CD4-positive, alpha-beta T cell (primary cell): Measurements from ENCODE around the gene SPG21. TPM values are rescaled to one million over a fixed set of nuclear protein-coding genes. Genes with fewer than 3 reads are reported as not detected.

Experiments
- ATAC-seq: fragments of 200-7000 bp; cut with Tn5 transposase; one replicate; pipeline ENCODE4 v1.10.0; 2022; ENCODE audit warnings: mild to moderate bottlenecking; ENCODE audit not compliant: poor library complexity
- CTCF ChIA-PET: fragments of 350-600 bp; sonication (Branson Sonifier 250); formaldehyde crosslinking; loops from one replicate; lab custom pipeline; 2021; ENCODE audit warnings: antibody characterized with exemption, inconsistent platforms; lab: Charles Lee
- POLR2A ChIA-PET: fragments of 350-600 bp; sonication (Branson Sonifier 250); formaldehyde crosslinking; loops from one replicate; lab custom pipeline; 2021; ENCODE audit warnings: antibody characterized with exemption, inconsistent platforms; lab: Charles Lee
- DNase-seq, 14 experiments: peaks; one replicate each; pipeline ENCODE4 v3.0.0-alpha.2; 2013 to 2020; ENCODE audit warnings: mixed read lengths in 2 of 14
- H3K27ac ChIP-seq, 2 donors: one replicate each; pipeline versions ENCODE4 v1.5.1 to v1.7.0; 2013; ENCODE audit warnings: low read length in 2 of 2, low read depth in 1 of 2, mild to moderate bottlenecking in 1 of 2
- H3K27me3 ChIP-seq, 2 experiments: 1 replicate in 1 of 2; 2 replicates in 1 of 2; pipeline versions ENCODE4 v1.6.1 to v1.7.0; 2013; ENCODE audit warnings: low read length in 2 of 2, control low read depth in 1 of 2, mild to moderate bottlenecking in 1 of 2, moderate library complexity in 1 of 2; ENCODE audit not compliant: insufficient read depth in 2 of 2, control insufficient read depth in 1 of 2
- H3K36me3 ChIP-seq: one replicate; pipeline ENCODE4 v1.6.1; 2013; ENCODE audit warnings: low read length, control low read depth; ENCODE audit not compliant: insufficient read depth
- H3K4me1 ChIP-seq: one replicate; pipeline ENCODE4 v1.6.1; 2013; ENCODE audit warnings: low read length, control low read depth; ENCODE audit not compliant: insufficient read depth
- H3K4me3 ChIP-seq: one replicate; pipeline ENCODE4 v1.5.1; 2013; ENCODE audit warnings: mild to moderate bottlenecking, low read length, moderate library complexity
- H3K9me3 ChIP-seq, 2 experiments: 1 replicate in 1 of 2; 2 replicates in 1 of 2; pipeline versions ENCODE4 v1.6.1 to v1.7.0; 2013; ENCODE audit warnings: low read length in 2 of 2, mild to moderate bottlenecking in 2 of 2, control low read depth in 1 of 2, moderate library complexity in 1 of 2; ENCODE audit not compliant: control insufficient read depth in 1 of 2, insufficient read depth in 1 of 2
- H3K27ac Mint-ChIP-seq: one replicate; pipeline ENCODE4 v1.8.0; 2020; ENCODE audit warnings: mixed read lengths
- H3K27me3 Mint-ChIP-seq: one replicate; pipeline ENCODE4 v1.8.0; 2021; ENCODE audit warnings: mixed read lengths
- H3K36me3 Mint-ChIP-seq: one replicate; pipeline ENCODE4 v1.8.0; 2021; ENCODE audit warnings: low read depth, mixed read lengths
- H3K4me1 Mint-ChIP-seq: one replicate; pipeline ENCODE4 v1.8.0; 2021; ENCODE audit warnings: low read depth, mixed read lengths
- H3K4me3 Mint-ChIP-seq: one replicate; pipeline ENCODE4 v1.8.0; 2020; ENCODE audit warnings: mild to moderate bottlenecking, mixed read lengths
- H3K9me3 Mint-ChIP-seq: one replicate; pipeline ENCODE4 v1.8.0; 2020; ENCODE audit warnings: mixed read lengths
- CTCF ChIP-seq: fragments of 200-600 bp; IDR thresholded peaks from one replicate; pipeline ENCODE4 v1.8.0; 2022; ENCODE audit warnings: antibody characterized with exemption, mild to moderate bottlenecking
- intact Hi-C, 2 experiments: fragments of 100-400 bp; cut with DNase I in 1 of 2; cut with micrococcal nuclease in 1 of 2; formaldehyde crosslinking; loops; one replicate each; pipeline versions ENCODE4 v1.15.1 to v1.9.0; 2023 to 2025; cut with DNase I, micrococcal nuclease
- total RNA-seq, 174 experiments: library from RNA in 2 of 174; stranded (reverse) in 2 of 174; gene quantifications; one replicate each; pipeline ENCODE4 v1.2.3 and lab custom pipeline; 2021 to 2026

SPG21 gene
- total RNA-seq, 2 experiments from 2014 or later, result 29.4 to 32.7 TPM

GRCh38 chr15:64949383-64950186 lies 40.1 kb downstream of the SPG21 start:
- no peak overlapping the region for H3K4me3 ChIP-seq
- H3K27me3 ChIP-seq, result no peaks in the 10 kb centered on the region
- intact Hi-C loops, result no loop called here
- DNase-seq (no peak), ATAC-seq (no peak)
- TF ChIP-seq CTCF, result no peak
- Mint-ChIP-seq H3K27me3 (no peaks in the 10 kb centered on the region), H3K4me1 (peaks cover 4% of the 10 kb centered on the region), H3K4me3 (no peak overlapping the region), H3K27ac (peak overlapping the region; percentile 71), H3K9me3 (no peaks in the 10 kb centered on the region), H3K36me3 (no peaks in the 10 kb centered on the region)
- H3K4me1 ChIP-seq, result no peaks in the 10 kb centered on the region
- no peaks in the 10 kb centered on the region for H3K9me3 ChIP-seq
- ChIA-PET POLR2A (no interaction called here), CTCF (no interaction called here)
- no peak overlapping the region for H3K27ac ChIP-seq
- H3K36me3 ChIP-seq, result no peaks in the 10 kb centered on the region

- H3K27ac ChIP-seq, result no peak overlapping the region
- Mint-ChIP-seq H3K36me3 (no peaks in the 10 kb centered on the region), H3K27ac (peak overlapping the region; percentile 42), H3K9me3 (no peaks in the 10 kb centered on the region), H3K4me1 (peaks cover 4% of the 10 kb centered on the region), H3K4me3 (no peak overlapping the region), H3K27me3 (no peaks in the 10 kb centered on the region)
- H3K27me3 ChIP-seq, result no peaks in the 10 kb centered on the region
- H3K9me3 ChIP-seq, result no peaks in the 10 kb centered on the region
- TF ChIP-seq CTCF, result no peak
- ChIA-PET POLR2A (no interaction called here), CTCF (no interaction called here)
- ATAC-seq, result no peak
- no peaks in the 10 kb centered on the region for H3K4me1 ChIP-seq
- intact Hi-C loops, result no loop called here
- no peaks in the 10 kb centered on the region for H3K36me3 ChIP-seq
- no peak for DNase-seq
- H3K4me3 ChIP-seq, result no peak overlapping the region
These were observed 40.8 kb downstream of the SPG21 start for GRCh38 chr15:64948916-64949315.

GRCh38 chr15:64947211-64947610 lies 42.5 kb downstream of the SPG21 start:
- DNase-seq, result no peak
- H3K36me3 Mint-ChIP-seq, result no peaks in the 10 kb centered on the region
- ChIA-PET POLR2A (no interaction called here), CTCF (interaction anchor here (0.6 kb wide), 1 partner anchor 41 kb away, joined by 3 read pairs; no protein-coding TSS in a partner anchor)
- Histone ChIP-seq H3K9me3 (no peaks in the 10 kb centered on the region), H3K4me3 (no peak overlapping the region), H3K27me3 (no peaks in the 10 kb centered on the region), H3K4me1 (no peaks in the 10 kb centered on the region), H3K36me3 (no peaks in the 10 kb centered on the region), H3K27ac (no peak overlapping the region)
- peaks cover 4% of the 10 kb centered on the region for H3K4me1 Mint-ChIP-seq
- no peak overlapping the region for H3K4me3 Mint-ChIP-seq
- no peak for TF ChIP-seq CTCF
- no peaks in the 10 kb centered on the region for H3K27me3 Mint-ChIP-seq
- no peak overlapping the region for H3K27ac Mint-ChIP-seq
- intact Hi-C loops, result no loop called here
- ATAC-seq, result no peak
- no peaks in the 10 kb centered on the region for H3K9me3 Mint-ChIP-seq
